Measurements from ENCODE around the gene OBI1. TPM values are rescaled to one million over a fixed set of nuclear protein-coding genes. Genes with fewer than 3 reads are reported as not detected.

OBI1 gene
- total RNA-seq, 1 experiment from 2014 or later = 14.0 TPM

- Histone ChIP-seq H3K9me2 (ENCODE audit: insufficient read depth) (no peaks in the 10 kb centered on the region), H3K79me2 (ENCODE audit: insufficient read depth, low read length) (no peaks in the 10 kb centered on the region), H3K4me1 (ENCODE audit: control insufficient read depth in 1 of 2, insufficient read depth in 2 of 2, low read length in 2 of 2) (no peaks in the 10 kb centered on the region), H3K9me3 (ENCODE audit: control insufficient read depth in 1 of 2, insufficient read depth in 1 of 2, low read depth in 1 of 2, low read length in 2 of 2) (no peaks in the 10 kb centered on the region), H2AFZ (ENCODE audit: low read depth, low read length, poor library complexity, severe bottlenecking) (no peak overlapping the region), H3K9ac (ENCODE audit: low read length) (no peak overlapping the region), H3K27me3 (ENCODE audit: insufficient read depth, low read length) (peaks cover 9% of the 10 kb centered on the region; the same call in 1 of the 2 replicates), H3K27ac (ENCODE audit: low read depth, low read length) (no peak overlapping the region), H4K20me1 (ENCODE audit: insufficient read depth) (no peaks in the 10 kb centered on the region), H3K36me3 (ENCODE audit: control insufficient read depth in 1 of 2, insufficient read depth in 2 of 2, low read length in 2 of 2) (no peaks in the 10 kb centered on the region), H3K4me3 (replicated peaks in 1 of 2; ENCODE audit: low read depth in 1 of 2, low read length in 2 of 2) (no peak overlapping the region), H3K4me2 (ENCODE audit: low read length) (no peak overlapping the region)
- intact Hi-C loops (cut with micrococcal nuclease) = no loop called here
- BruUV-seq (replicated peaks) = no TSS peak
- RAD21 ChIA-PET (ENCODE audit: low non-redundant PET in 1 of 2, low total read pairs in 2 of 2, uncharacterized antibody in 2 of 2, unreplicated experiment in 2 of 2) = no interaction called here
- CTCF ChIA-PET = no interaction called here
- POLR2A ChIA-PET = no interaction called here
- TF ChIP-seq FOSL1 (IDR thresholded peaks at IDR 0.05; ENCODE audit: low read depth) (no peak), ZNF274 (IDR thresholded peaks at IDR 0.05; ENCODE audit: low read depth, low read length) (no peak), RAD21 (IDR thresholded peaks at IDR 0.05; ENCODE audit: low read depth) (no peak), POLR2A (IDR thresholded peaks at IDR 0.05; ENCODE audit: borderline replicate concordance, extremely low read depth, insufficient read depth, insufficient read length) (no peak), POLR2AphosphoS5 (IDR thresholded peaks at IDR 0.05; ENCODE audit: low read depth, low read length) (no peak)
- TF ChIP-seq, protein P1, sequence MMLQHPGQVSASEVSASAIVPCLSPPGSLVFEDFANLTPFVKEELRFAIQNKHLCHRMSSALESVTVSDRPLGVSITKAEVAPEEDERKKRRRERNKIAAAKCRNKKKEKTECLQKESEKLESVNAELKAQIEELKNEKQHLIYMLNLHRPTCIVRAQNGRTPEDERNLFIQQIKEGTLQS (IDR thresholded peaks at IDR 0.05) = no peak
- no peak for DNase-seq (ENCODE audit: low read depth, low spot score)
- ATAC-seq = no peak
Measured at GRCh38 chr13:78576261-78576660, 82.7 kb downstream of the OBI1 start.

DNA sequence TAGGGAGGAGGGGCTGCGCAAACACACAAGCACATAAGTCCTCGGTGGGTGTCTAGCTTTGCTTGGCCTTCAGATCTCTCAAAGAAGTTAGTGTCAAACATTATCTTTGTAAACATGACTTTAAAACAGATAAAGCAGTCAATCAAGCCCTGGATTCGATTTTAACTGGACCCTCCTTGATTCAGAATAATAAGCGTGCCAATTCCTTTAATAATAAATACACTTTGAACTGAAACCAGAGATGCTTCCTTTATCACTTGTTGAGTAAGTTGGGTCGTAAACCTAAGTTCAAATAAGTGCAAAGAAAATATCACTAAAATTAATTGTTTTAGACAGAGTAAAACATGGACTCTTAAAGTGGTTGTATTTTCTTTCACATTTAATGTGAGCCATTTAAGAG is 86.5 kb downstream of the OBI1 start:
- RAD21 ChIA-PET (ENCODE audit: low non-redundant PET in 1 of 2, low total read pairs in 2 of 2, uncharacterized antibody in 2 of 2, unreplicated experiment in 2 of 2) = no interaction called here
- no peaks in the 10 kb centered on the region for H3K36me3 ChIP-seq (ENCODE audit: control insufficient read depth in 1 of 2, insufficient read depth in 2 of 2, low read length in 2 of 2)
- TF ChIP-seq, protein P1 (IDR thresholded peaks at IDR 0.05) = no peak
- TF ChIP-seq EZH2phosphoT487 (IDR thresholded peaks at IDR 0.05; ENCODE audit: borderline replicate concordance) = no peak
- no peak for TF ChIP-seq SRF (IDR thresholded peaks at IDR 0.05; ENCODE audit: low read depth)
- no peak for TF ChIP-seq ELF1 (IDR thresholded peaks at IDR 0.05; ENCODE audit: borderline replicate concordance, low read depth)
- no peak for TF ChIP-seq CBX3 (IDR thresholded peaks at IDR 0.05; ENCODE audit: low read depth)
- no peak for TF ChIP-seq ZBTB33 (IDR thresholded peaks at IDR 0.05; ENCODE audit: extremely low read depth, insufficient replicate concordance, low read length)
- TF ChIP-seq ZNF274 (IDR thresholded peaks at IDR 0.05; ENCODE audit: low read depth, low read length) = no peak
- TF ChIP-seq TCF7L2 (IDR thresholded peaks at IDR 0.05; ENCODE audit: borderline replicate concordance, extremely low read depth, insufficient read depth, insufficient read length) = no peak
- TF ChIP-seq SP1 (IDR thresholded peaks at IDR 0.05; ENCODE audit: low read depth) = no peak
- TF ChIP-seq EZH2 (IDR thresholded peaks at IDR 0.05) = no peak
- TF ChIP-seq, protein P2, sequence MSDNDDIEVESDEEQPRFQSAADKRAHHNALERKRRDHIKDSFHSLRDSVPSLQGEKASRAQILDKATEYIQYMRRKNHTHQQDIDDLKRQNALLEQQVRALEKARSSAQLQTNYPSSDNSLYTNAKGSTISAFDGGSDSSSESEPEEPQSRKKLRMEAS (IDR thresholded peaks at IDR 0.05) = no peak
- TF ChIP-seq YY1 (IDR thresholded peaks at IDR 0.05; ENCODE audit: extremely low read depth, insufficient replicate concordance, low read depth, low read length) = no peak
- TF ChIP-seq, protein P3, sequence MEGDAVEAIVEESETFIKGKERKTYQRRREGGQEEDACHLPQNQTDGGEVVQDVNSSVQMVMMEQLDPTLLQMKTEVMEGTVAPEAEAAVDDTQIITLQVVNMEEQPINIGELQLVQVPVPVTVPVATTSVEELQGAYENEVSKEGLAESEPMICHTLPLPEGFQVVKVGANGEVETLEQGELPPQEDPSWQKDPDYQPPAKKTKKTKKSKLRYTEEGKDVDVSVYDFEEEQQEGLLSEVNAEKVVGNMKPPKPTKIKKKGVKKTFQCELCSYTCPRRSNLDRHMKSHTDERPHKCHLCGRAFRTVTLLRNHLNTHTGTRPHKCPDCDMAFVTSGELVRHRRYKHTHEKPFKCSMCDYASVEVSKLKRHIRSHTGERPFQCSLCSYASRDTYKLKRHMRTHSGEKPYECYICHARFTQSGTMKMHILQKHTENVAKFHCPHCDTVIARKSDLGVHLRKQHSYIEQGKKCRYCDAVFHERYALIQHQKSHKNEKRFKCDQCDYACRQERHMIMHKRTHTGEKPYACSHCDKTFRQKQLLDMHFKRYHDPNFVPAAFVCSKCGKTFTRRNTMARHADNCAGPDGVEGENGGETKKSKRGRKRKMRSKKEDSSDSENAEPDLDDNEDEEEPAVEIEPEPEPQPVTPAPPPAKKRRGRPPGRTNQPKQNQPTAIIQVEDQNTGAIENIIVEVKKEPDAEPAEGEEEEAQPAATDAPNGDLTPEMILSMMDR (IDR thresholded peaks at IDR 0.05 in 2 of 3, conservative IDR thresholded peaks at IDR 0.05 in 1 of 3; ENCODE audit: borderline replicate concordance in 1 of 3, insufficient read depth in 1 of 3, low read depth in 2 of 3, low read length in 2 of 3) = no peak

More for the DNA sequence above, 86.5 kb downstream of the OBI1 start:
- intact Hi-C loops (cut with micrococcal nuclease) = no loop called here
- no peak for DNase-seq (ENCODE audit: low read depth, low spot score)
- ChIA-PET CTCF (no interaction called here), POLR2A (no interaction called here)
- no peaks in the 10 kb centered on the region; the same call in 1 of the 2 replicates for H4K20me1 ChIP-seq (ENCODE audit: insufficient read depth)
- no peak overlapping the region for H3K27ac ChIP-seq (ENCODE audit: low read depth, low read length)
- H3K27me3 ChIP-seq (ENCODE audit: insufficient read depth, low read length) = 0 out of 2 replicates have a peak, but pooled peaks cover 4% of the 10 kb centered on the region
- H3K9me3 ChIP-seq (ENCODE audit: control insufficient read depth in 1 of 2, insufficient read depth in 1 of 2, low read depth in 1 of 2, low read length in 2 of 2) = no peaks in the 10 kb centered on the region
- no peak overlapping the region for H3K4me2 ChIP-seq (ENCODE audit: low read length)
- no peak overlapping the region for H3K4me3 ChIP-seq (replicated peaks in 1 of 2; ENCODE audit: low read depth in 1 of 2, low read length in 2 of 2)
- no peaks in the 10 kb centered on the region for H3K9me2 ChIP-seq (ENCODE audit: insufficient read depth)
- no peak for ATAC-seq
- no peak overlapping the region for H2AFZ ChIP-seq (ENCODE audit: low read depth, low read length, poor library complexity, severe bottlenecking)
- no peaks in the 10 kb centered on the region for H3K4me1 ChIP-seq (ENCODE audit: control insufficient read depth in 1 of 2, insufficient read depth in 2 of 2, low read length in 2 of 2)
- no peaks in the 10 kb centered on the region for H3K79me2 ChIP-seq (ENCODE audit: insufficient read depth, low read length)
- H3K9ac ChIP-seq (ENCODE audit: low read length) = no peak overlapping the region
- BruUV-seq (replicated peaks) = no TSS peak
